Mammary epithelial cell (primary cell): ENCODE results near the gene COMP.

Source experiments
- EZH2 ChIP-seq: IDR thresholded peaks from 2 replicates; pipeline ENCODE4 v1.6.1; 2012; ENCODE audit warnings: low read length, inconsistent platforms, borderline replicate concordance
- TF ChIP-seq, protein P1 (sequence below), 2 donors: IDR thresholded peaks in 1 of 2; conservative IDR thresholded peaks in 1 of 2; 2 replicates each; pipeline ENCODE4 v1.5.1; 2011 to 2012; ENCODE audit warnings: inconsistent platforms in 2 of 2, low read length in 2 of 2, mild to moderate bottlenecking in 2 of 2, control low read depth in 1 of 2, low read depth in 1 of 2; ENCODE audit not compliant: insufficient read depth in 1 of 2; ENCODE audit errors: extremely low read depth in 1 of 2

DNA sequence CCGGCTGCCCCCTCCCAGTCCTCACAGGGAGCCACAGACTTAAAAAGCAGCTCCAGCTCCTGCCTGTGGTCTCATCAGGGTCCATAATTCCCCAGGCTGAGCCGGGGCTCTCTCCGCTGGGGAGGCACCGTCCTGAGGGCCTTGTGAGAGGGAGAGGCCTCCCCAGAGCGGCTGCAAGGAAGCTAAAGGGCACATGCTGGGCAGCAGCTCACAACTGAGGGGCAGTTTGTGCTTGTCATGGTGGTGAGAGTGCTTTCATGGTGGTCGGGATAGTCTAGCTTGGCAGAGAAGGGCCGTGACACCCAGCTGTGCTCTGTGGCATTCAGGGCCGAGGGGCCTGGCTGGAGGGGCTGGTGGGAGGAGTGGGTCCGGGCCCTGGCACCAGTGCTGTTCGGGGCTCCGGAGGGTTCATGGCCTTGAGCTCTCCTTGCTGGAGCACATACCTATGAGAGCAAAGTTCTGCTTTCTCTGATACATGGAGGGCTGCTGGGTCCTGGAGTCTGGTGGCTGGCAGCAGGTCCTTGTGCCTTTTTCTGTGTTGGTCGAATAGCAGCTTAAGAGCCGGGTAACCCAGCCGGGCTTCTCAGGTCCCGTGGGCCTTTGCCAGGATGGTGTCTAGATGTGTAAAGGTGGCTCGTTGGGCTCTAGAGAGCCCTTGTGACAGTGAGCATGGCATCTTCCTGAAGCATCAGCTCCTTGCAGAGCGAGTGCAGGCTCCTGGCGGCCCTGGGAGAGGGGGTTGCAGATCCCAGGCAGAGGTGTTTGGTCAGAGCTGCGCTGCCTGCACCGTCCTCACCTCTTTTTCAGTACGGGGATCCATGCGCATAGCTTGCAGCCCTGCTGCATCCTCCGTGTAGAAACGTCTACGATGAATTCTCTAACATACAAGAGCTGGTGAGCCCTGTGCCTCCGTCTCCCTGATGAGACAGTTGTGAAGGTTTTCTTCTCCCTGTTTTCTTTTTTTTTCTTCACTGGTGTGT lies 49.5 kb upstream of the COMP start:
- TF ChIP-seq, protein P1, sequence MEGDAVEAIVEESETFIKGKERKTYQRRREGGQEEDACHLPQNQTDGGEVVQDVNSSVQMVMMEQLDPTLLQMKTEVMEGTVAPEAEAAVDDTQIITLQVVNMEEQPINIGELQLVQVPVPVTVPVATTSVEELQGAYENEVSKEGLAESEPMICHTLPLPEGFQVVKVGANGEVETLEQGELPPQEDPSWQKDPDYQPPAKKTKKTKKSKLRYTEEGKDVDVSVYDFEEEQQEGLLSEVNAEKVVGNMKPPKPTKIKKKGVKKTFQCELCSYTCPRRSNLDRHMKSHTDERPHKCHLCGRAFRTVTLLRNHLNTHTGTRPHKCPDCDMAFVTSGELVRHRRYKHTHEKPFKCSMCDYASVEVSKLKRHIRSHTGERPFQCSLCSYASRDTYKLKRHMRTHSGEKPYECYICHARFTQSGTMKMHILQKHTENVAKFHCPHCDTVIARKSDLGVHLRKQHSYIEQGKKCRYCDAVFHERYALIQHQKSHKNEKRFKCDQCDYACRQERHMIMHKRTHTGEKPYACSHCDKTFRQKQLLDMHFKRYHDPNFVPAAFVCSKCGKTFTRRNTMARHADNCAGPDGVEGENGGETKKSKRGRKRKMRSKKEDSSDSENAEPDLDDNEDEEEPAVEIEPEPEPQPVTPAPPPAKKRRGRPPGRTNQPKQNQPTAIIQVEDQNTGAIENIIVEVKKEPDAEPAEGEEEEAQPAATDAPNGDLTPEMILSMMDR (conservative IDR thresholded peaks at IDR 0.05 in 1 of 2, IDR thresholded peaks at IDR 0.05 in 1 of 2; ENCODE audit: extremely low read depth in 1 of 2, insufficient read depth in 1 of 2, low read depth in 1 of 2, low read length in 2 of 2): no peak
- TF ChIP-seq EZH2: no peak
